Measurements from ENCODE around the gene CCL15.
"Not testable (repeated sequence)": the region's sequence is repeated elsewhere in the genome, so short reads cannot be mapped to it uniquely, and the experiment has no call there.

CCL15 gene, protein sequence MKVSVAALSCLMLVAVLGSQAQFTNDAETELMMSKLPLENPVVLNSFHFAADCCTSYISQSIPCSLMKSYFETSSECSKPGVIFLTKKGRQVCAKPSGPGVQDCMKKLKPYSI

DNA sequence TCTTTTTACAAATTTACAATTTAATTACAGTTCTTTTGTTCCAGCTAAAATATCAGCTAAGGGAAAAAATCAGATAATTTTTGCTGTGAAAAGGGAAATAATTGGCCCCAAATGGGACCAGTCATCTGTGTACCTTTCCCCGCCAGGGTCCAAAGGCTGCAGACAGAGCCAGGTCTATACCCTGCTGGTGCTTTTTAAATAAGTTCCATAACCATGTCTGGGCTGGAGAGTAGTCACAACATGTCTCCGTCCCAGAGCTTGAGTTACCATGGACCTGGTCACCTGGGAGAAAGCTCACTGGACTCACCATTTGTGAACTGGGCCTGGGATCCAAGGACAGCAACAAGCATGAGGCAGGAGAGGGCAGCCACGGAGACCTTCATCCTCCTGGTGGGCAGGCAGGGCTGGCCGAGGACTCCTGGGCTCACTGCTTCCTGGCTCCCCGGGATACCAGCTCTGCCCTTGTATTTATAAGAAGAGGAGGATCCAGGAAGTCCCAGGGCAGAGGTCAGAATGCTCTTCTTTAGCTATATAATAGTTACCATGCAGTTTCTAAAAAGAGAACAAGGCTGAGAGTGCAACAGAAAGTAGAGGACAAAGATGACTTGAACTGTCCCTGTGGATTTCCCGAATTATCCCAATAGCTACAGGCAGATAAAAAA is at the start of gene CCL15:
Gene CCL15 (minus strand): TSS at position 444 of the 662 bp plus-strand sequence. CDS start 61 bp downstream, at position 383.
- DNase-seq (ENCODE audit: low read depth in 2 of 2) = no peak

DNA sequence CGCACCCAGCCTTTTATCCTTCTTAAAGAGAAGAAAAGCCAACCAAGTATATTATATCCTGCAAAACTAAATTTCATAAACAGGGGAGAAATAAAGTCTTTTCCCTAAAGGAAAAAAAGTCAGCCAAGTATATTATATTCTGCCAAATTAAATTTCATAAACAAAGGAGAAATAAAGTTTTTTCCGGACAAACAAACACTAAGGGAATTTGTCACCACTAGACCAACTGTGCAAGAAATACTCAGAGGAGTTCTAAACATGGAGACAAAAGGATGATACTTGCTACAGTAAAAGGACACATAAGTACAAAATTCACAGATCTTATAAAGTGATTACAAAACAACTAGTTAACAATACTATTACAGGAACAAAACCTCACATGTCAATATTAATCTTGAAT is 48.3 kb upstream of the CCL15 start:
- no peak for DNase-seq (ENCODE audit: low read depth in 2 of 2)

DNA sequence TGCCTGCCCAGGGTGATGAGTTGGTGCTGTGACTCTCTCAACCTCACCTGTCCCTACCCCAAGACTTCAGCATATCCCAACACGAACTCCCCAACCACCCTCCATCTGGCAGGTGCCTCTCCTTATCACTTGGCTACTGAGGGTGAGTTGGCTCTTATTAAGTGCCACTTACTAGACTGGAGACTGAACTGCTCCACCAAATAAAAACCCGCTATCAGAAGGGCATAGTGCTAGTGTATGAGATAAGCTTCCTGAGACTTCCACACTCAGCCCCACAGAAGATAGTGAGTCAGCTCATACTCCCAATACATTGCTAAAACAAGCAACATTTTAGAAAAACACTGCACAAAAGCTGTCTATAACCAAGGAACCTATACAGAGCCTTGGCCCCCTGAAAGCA is 46.7 kb upstream of the CCL15 start:
- DNase-seq (ENCODE audit: low read depth in 2 of 2) = no peak

DNA sequence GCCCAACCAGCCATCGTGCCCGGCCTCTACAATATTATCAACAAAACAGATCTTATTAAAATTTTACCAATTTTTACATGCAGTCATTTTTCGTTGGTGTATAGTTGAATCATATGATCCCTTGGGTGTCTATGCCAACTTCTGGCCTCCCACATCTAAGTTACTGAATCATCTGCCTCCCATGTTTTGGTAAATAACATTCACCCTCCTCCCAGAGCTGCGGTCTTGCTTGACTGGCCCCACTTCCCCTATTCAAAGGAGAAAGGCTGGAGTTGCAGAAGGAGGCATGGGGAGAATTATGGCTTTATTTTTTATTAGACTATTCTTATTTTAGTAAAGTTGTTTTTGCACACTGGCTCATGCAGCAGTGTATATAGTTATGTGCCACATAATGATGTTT is 34.9 kb upstream of the CCL15 start:
- DNase-seq (ENCODE audit: low read depth in 2 of 2) = no peak

DNA sequence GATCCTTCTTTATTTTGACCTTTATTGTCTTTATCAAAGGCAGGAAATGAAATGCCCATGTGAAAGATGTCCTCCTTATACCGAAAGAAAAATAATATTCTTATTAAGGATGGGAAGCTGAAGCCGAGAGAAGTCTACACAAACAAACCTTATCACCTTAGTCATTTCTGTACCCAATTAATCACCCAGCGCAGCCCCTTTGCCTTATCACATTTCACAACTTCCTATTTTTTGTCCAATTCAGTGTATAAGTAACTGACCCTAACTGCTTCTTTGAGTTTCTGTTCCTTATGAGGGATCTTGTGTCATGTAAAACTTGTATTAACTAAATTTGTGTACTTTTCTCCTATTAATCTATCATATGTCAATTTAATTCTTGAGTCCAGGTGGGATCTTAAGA is 32.8 kb upstream of the CCL15 start:
- no peak for DNase-seq (ENCODE audit: low read depth in 2 of 2)

DNA sequence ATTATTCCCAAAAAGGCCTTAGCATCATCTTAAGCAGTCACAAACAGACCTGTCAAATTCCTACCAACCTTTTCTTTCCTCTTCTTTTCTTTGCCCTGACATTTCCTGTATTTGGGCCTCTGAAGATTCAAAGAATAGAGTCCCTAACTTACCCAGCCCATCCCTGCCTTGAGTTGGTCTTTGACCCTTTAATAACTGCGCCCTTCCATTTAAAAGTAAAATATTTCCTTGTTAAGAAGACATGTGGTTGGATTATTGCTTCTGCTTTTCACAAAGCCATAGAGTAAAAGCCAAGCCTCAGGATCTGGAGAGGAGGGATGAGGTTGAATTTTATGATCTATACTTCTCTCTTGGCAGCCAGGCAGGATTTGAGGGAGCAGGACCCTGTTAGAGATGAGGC is 29.6 kb upstream of the CCL15 start:
- DNase-seq (ENCODE audit: low read depth in 2 of 2) = no peak

DNA sequence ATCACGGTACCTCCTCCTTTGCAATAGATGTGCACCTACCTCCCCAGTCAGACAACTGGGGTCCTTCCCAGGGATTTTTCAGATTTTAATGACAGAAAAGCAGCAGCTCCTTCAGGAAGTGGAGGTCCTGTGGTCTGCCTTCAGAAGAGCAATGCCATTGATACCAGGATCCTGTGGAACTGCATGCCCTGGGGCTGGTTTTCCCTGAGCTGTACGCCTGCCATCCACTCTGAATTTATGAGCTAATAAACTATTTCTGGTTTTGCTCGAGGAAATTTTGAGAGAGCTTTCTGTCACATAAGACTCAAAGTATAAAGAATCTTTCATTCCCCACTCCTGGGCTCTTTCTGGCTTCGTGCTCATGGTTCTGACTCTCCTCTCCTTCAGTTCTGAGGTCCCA is 26.4 kb upstream of the CCL15 start:
- no peak for DNase-seq (ENCODE audit: low read depth in 2 of 2)

DNA sequence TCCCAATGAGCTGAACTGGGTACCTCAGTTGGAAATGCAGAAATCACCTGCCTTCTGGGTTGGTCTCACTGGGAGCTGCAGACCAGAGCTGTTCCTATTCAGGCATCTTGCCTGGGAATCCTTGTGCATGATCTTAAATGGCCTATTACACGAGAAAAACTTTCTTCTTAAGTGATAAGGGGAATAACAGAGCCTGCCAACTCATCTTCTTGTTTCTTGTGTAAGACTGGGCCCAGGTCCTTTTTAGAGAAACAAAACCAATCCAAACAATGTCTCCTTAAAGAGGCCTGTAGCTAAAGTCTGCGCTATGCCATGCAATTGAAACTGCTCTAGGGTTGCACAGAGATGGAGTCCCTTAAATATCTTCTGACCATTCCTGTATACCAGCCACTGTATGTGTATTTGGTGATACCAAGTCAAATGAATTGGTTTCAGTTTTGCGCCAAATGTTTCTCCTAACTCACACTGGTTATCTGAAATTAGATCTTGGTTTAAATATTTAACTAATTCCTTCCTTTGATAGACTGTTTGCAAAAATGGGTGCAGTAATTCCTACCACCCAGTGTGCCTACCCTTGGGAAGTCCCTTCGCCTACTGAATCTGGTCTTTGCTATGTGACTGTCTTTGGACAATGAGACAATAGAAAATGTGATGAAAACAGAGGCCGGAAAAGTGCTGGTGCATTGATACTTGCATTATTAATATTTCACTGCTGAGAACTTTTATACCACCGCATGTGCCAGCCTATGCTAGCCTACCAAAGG is 22.9 kb upstream of the CCL15 start:
- no peak for DNase-seq (ENCODE audit: low read depth in 2 of 2)

DNA sequence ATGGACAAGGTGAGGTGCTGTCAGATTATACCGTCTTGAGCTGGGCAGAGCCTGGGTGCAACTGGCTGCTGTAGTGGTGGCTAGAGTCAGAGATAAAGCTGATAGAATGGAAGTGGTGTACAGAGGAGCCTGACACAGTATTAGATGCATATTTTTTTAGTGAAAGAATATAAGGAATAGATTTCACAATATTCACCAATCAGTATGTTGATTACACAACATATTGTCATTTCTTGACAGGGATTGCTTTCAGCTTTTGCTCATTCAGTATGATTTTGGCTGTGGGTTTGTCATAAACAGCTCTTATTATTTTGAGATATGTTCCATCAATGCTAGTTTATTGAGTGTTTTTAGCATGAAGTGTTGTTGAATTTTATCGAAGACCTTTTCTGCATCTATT is 18.1 kb upstream of the CCL15 start:
- no peak for DNase-seq (ENCODE audit: low read depth in 2 of 2)

DNA sequence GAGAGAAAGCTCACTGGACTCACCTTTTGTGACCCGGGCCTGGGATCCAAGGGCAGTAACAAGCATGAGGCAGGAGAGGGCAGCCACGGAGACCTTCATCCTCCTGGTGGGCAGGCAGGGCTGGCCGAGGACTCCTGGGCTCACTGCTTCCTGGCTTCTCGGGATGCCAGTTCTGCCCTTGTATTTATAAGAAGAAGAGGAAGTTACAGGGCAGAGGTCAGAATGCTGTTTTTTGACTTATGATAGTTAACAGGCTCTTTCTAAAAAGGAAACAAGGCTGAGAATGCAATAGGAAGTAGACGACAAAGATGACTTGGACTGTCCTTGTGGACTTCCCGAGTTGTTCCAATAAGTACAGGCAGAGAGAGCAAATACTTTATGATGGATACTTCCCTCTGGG is 16.4 kb upstream of the CCL15 start, which contains the start of gene CCL23:
Gene CCL23 (minus strand): TSS at position 174 of the 400 bp plus-strand sequence. CDS start 75 bp downstream, at position 99.
- no peak for DNase-seq (ENCODE audit: low read depth in 2 of 2)

DNA sequence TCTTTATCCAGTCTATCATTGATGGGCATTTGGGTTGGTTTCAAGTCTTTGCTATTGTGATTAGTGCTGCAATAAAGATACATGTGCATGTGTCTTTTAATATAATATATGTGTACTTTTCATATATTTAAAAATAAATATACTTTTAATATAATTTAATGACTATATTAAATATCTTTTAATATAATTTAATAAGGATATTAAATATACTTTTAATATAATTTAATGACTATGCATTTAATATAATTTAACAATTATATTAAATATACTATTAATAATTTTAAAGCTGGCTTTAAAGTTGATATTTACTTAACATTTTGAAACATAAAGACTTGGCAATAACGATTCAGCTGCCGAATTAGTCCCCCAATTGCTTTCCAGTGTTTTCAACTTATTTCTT is 15.2 kb upstream of the CCL15 start:
- no peak for DNase-seq (ENCODE audit: low read depth in 2 of 2)

DNA sequence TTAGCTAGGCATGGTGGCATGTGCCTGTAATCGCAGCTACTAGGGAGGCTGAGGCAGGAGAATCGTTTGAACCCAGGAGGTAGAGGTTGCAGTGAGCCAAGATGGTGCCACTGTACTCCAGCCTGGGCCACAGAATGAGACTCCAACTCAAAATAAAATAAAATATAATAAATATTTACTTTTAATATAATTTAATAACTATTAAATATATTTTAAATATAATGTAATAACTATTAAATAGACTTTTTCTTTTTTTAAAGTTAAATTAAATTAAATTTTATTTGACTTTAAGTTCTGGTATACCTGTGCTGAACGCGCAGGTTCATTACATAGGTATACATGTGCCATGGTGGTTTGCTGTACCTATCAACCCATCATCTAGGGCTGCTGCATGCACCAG is 14.5 kb upstream of the CCL15 start:
- DNase-seq (ENCODE audit: low read depth in 2 of 2) = not testable (repeated sequence)

DNA sequence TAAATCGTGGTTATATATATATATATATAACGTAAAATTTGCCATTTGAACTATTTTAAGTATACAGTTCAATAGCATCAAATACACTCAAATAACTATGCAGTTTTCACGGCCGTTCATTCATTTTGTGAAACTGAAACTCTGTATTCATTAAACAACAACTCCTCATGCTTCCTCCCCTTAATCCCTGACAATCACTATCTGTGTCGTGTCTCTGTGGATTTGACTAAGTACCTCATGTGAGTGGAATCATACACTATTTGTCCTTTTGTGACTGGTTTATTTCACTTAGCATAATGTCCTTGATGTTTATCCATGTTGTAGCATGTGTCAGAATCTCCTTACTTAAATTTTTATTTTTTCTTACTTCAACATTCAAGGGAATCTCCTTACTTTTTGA is 13.6 kb upstream of the CCL15 start:
- no peak for DNase-seq (ENCODE audit: low read depth in 2 of 2)

DNA sequence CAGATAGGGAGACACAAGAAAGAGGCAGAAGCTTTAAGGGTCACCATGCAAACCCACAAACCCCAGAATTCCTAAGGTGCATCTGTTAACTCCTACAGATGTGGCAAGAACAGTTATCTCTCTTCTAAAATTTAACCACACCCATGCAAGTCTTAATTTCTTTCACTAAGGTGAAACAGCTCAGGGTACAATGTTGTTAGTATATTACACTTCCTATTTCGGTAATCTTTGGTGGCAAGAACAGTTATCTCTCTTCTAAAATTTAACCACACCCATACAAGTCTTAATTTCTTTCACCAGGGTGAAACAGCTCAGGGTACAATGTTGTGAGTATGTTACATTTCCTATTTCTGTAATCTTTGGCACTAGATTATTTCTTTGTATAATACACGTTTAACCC is 9.8 kb upstream of the CCL15 start:
- no peak for DNase-seq (ENCODE audit: low read depth in 2 of 2)

DNA sequence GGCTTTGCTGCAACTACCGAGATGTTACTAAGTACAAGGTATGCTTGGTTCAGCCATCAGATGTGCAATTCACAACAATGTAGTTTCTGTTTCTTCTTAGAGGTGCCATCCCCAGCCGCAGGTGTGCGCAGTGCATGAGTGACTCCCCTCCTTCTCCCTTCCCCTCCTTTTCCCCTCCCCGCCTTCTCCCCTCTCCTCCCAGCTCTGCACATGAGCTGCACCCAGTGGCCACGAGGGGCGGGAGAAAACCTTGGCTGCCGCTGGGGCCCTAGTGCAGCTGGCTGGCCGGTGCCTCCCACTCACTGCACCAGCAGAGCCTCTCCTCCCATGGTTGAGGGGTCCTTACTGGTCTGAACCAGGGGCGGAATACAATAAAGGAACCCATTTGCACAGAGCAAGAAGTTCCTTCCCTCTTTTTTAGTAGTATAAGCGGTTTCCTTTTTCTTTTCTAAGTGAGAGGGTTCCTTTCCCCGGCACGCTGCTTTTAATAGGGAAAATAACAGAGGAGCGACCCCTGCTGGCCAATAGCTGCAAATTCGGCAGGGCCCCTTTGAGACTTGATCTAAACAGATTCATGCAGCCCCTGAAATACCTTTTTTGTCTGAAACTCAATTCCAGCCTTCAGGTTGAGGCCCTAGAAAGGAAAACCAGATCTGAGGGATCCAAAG is 7.8 kb upstream of the CCL15 start:
- no peak for DNase-seq (ENCODE audit: low read depth in 2 of 2)

DNA sequence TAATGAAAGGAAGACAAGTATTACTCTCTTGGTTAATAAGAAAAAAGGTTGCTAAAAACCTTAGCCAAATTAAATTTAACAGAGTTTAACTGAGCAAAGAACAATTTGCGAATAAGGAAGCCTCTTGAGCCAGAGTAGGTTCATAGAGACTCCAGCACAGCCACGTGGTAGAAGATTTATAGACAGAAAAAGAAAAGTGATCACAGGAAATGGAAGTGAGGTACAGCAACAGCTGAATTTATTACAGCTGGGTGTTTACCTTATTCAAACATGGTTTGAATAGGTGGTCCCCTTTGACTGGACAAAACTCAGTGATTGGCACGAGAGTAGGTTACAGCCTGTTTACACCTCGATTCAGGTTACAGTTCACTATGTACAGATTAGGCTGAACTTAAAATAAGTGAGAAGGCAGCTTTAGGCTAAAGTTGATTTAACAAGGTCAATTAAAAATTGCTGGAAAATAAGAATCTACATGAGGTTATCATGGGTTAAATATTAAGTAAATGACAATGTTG is 3.3 kb upstream of the CCL15 start:
- DNase-seq (ENCODE audit: low read depth in 2 of 2) = no peak

DNA sequence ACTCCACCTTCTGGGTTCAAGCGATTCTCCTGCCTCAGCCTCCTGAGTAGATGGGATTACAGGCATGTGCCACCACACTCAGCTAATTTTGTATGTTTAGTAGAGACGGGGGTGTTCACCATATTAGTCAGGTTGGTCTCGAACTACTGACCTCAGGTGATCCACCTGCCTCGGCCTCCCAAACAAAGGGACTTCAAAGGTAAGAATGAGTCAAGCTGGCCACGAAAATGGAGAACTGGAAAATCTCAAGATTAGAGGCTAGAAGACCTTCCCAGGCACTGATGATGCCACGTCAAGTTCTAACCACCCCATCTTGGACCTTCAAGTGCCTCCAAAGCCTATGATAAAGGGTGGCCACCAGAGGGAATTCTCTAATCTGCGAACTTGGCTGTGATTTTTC is 1.3 kb upstream of the CCL15 start:
- DNase-seq (ENCODE audit: low read depth in 2 of 2) = no peak

DNA sequence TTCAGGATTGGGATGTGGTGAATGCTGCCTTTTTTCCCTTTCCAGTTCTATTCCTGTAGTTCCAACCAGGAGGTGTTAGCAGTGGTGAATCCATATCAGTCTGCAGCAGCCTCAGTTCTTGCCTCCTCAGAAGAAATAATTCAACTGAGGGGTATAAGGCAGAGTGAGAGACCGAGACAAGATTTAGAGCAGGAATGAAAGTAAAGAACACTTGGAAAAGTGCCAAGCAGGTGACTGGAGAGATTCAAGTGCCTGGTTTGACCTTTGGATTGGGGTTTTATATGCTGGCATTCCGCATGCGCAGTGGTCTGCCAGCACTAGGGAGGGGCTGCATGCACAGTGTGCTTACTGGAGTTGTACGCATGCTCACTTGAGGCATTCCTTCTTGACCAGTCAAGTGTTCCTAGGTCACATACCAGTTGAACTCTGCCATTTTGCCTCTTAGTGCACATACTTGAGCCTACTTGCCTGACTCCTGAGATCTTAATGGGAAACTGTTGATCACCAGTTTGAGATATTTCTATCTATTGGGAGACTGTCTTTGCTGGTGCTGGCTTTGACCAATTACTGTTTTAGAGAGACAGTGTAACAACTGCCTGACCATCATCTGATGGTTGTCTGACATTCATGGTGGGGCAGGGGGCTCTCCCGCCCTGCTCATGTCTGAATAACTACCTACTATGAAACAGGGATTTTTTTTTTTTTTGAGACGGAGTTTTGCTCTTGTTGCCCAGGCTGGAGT is 680 bp upstream of the CCL15 start:
- no peak for DNase-seq (ENCODE audit: low read depth in 2 of 2)

DNA sequence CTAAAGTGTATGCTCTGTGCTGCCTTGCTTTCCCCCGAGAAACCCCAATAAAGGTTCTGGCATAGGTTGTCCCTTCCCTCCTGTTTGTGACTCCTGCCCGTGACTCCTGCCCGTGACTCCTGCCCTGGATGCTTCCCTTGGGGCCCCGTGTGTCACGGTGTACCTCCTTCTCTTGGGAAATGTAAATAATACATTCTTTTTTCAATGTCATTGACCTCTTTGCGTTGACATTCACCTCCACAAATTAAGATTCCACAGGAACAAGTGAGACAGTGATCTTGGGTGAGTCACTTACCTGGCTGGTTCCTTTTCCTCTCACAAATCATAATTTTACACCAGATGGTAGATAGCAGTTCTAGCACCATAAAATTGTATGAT is 632 bp downstream of the CCL15 start:
- no peak for DNase-seq (ENCODE audit: low read depth in 2 of 2)

DNA sequence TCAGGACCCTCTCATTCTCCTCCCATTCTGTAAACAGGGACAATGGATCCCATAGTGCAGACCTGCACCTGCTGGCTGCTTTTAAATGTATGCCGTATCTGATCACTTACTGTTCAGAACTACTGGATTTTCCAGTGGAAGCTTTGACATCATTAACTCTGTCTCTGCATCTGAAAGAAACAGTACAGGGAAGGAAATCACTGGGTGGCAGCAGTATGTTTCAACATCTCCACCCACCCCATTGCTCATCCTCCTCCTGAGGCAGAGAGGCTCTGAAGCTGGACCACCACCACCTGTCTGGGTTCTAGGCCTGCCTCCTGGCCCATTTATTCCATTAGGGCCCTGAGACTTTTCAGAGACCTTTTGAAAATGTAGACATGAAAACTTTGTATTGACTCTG is 2.6 kb downstream of the CCL15 start:
- DNase-seq (ENCODE audit: low read depth in 2 of 2) = no peak

DNA sequence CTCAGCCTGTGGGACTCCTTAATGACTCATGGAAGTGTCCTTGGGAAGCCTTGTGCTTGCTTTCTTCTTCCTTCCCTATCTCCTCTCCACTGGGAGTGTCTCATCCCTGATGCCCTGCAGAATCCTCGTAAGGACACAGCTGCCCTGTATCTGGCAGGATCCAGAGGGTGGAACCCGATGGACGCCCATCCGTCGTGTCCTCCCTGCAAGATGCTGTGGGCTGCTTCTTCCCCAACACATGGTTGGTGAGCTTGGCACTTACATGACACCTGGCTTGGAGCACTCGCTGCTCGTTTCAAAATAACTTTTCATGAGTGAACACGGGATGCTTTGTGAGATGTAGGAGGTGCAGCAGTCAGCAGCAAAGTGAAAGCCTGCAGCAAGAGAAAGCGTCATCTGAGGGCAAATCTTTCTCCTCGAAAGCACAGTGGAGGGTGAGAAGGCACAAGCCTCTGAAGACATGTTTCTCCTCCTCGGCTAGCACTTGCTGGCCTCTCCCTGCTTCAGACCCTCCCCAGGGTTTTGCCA is 3.3 kb downstream of the CCL15 start:
- DNase-seq (ENCODE audit: low read depth in 2 of 2) = no peak

DNA sequence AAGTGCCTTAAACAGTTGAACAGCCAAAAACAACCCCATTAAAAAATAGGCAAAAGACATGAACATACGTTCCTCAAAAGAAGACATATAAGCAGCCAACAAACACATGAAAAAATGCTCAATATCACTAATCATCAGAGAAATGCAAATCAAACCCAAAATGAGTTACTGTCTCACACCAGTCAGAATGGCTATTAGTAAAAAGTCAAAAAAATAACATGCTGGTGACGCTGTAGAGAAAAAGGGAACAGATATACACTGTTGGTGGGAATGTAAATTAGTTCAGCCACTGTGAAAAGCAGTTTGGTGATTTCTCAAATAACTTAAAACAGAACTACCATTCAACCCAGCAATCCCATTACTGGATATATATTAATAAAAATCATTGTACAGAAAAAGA is 6.0 kb downstream of the CCL15 start:
- DNase-seq (ENCODE audit: low read depth in 2 of 2) = not testable (repeated sequence)

Data from fibroblast of skin of left biceps (primary cell).